HG02798 (cell line): ENCODE data around the gene ST8SIA5.

ENCODE experiments used
- ATAC-seq: cut with Tn5 transposase; IDR thresholded peaks from one replicate; pipeline ENCODE4 v1.9.1; 2021; ENCODE audit warnings: mild to moderate bottlenecking; ENCODE audit not compliant: unreplicated experiment, poor library complexity

Gene ST8SIA5

GRCh38 chr18:46678041-46678440 is 78.8 kb downstream of the ST8SIA5 start:
- ATAC-seq, result no peak

- ATAC-seq, result no peak
Measured at GRCh38 chr18:46677611-46678010, 79.2 kb downstream of the ST8SIA5 start.

- no peak for ATAC-seq
Measured at GRCh38 chr18:46676182-46676835, 80.5 kb downstream of the ST8SIA5 start.

- no peak for ATAC-seq
Measured at GRCh38 chr18:46675112-46675511, 81.7 kb downstream of the ST8SIA5 start.

GRCh38 chr18:46672062-46672970 is 84.5 kb downstream of the ST8SIA5 start:
- ATAC-seq, result no peak

- no peak for ATAC-seq
Measured at GRCh38 chr18:46668694-46669093, 88.2 kb downstream of the ST8SIA5 start.

GRCh38 chr18:46668135-46668534 is 88.7 kb downstream of the ST8SIA5 start:
- no peak for ATAC-seq

- no peak for ATAC-seq
Measured at GRCh38 chr18:46663539-46663938, 93.3 kb downstream of the ST8SIA5 start.

GRCh38 chr18:46660957-46661749 is 95.7 kb downstream of the ST8SIA5 start:
- no peak for ATAC-seq

GRCh38 chr18:46659484-46659883 is 97.4 kb downstream of the ST8SIA5 start:
- no peak for ATAC-seq

- no peak for ATAC-seq
Measured at GRCh38 chr18:46657115-46657955, 99.5 kb downstream of the ST8SIA5 start, which contains the start of gene LOXHD1. Gene LOXHD1 (minus strand): TSS chr18:46657220. CDS start chr18:46657033, 187 bp downstream.

GRCh38 chr18:46656326-46657114 is 100.3 kb downstream of the ST8SIA5 start:
- ATAC-seq, result no peak

- no peak for ATAC-seq
Measured at GRCh38 chr18:46652372-46652771, 104.5 kb downstream of the ST8SIA5 start.

- no peak for ATAC-seq
Measured at GRCh38 chr18:46650681-46651080, 106.2 kb downstream of the ST8SIA5 start.

GRCh38 chr18:46649071-46649862 is 107.6 kb downstream of the ST8SIA5 start:
- no peak for ATAC-seq

GRCh38 chr18:46646468-46646867 is 110.4 kb downstream of the ST8SIA5 start:
- ATAC-seq, result no peak

GRCh38 chr18:46642561-46642960 is 114.3 kb downstream of the ST8SIA5 start:
- no peak for ATAC-seq

- no peak for ATAC-seq
Measured at GRCh38 chr18:46641917-46642316, 114.9 kb downstream of the ST8SIA5 start.
